ENCODE results near the gene AOC2. TPM values are rescaled to one million over a fixed set of nuclear protein-coding genes. Genes with fewer than 3 reads are reported as not detected.
A peak's percentile ranks its signal among the peaks of the same experiment; 100 is the strongest.

The AOC2 gene
- 1.5 TPM for polyA plus RNA-seq (ENCODE audit: insufficient read length)
- long read RNA-seq, donor 1, partial matches to known transcripts: 0 of 1 reads
- long read RNA-seq, donor 1, other reads (novel, unspliced or antisense): 0 of 1 reads
- long read RNA-seq, donor 2: 0 reads
- long read RNA-seq, donor 3: 0 reads
- long read RNA-seq, donor 4: 0 reads
- long read RNA-seq, donor 5: 0 reads
- long read RNA-seq, donor 6, partial matches to known transcripts: 0 of 1 reads
- long read RNA-seq, donor 6, other reads (novel, unspliced or antisense): 0 of 1 reads
- long read RNA-seq, donor 7: 0 reads
- long read RNA-seq, donor 8, partial matches to known transcripts: 0 of 1 reads
- long read RNA-seq, donor 8, other reads (novel, unspliced or antisense): 0 of 1 reads

- no peak for DNase-seq
Observed at GRCh38 chr17:42844271-42844670, at the start of gene AOC2. TSS of gene AOC2 (plus strand) at chr17:42844580. CDS start at chr17:42844627, 47 bp downstream.

- no peak for DNase-seq
Observed at GRCh38 chr17:42795061-42795460, 49.3 kb upstream of the AOC2 start.

GRCh38 chr17:42795465-42795864, 48.9 kb upstream of the AOC2 start:
- DNase-seq: no peak

- DNase-seq: no peak
Observed at GRCh38 chr17:42796066-42796758, 48.2 kb upstream of the AOC2 start.

GRCh38 chr17:42797067-42798007, 47.0 kb upstream of the AOC2 start:
- no peak for DNase-seq

- DNase-seq: no peak
Observed at GRCh38 chr17:42798011-42798382, 46.4 kb upstream of the AOC2 start.

- peak; percentile 83 for DNase-seq
Observed at GRCh38 chr17:42798383-42799380, 45.7 kb upstream of the AOC2 start, which contains the start of the genes CNTD1 and COA3. TSS of gene CNTD1 (plus strand) at chr17:42798861. CDS start at chr17:42799068, 207 bp downstream. TSS of gene COA3 (minus strand) at chr17:42798704. CDS start at chr17:42798681, 23 bp downstream.

- no peak for DNase-seq
Observed at GRCh38 chr17:42803074-42803883, 41.1 kb upstream of the AOC2 start.

- DNase-seq: no peak
Observed at GRCh38 chr17:42804918-42805367, 39.4 kb upstream of the AOC2 start.

- no peak for DNase-seq
Observed at GRCh38 chr17:42806249-42806648, 38.1 kb upstream of the AOC2 start.

GRCh38 chr17:42809250-42809649, 35.1 kb upstream of the AOC2 start:
- DNase-seq: no peak

GRCh38 chr17:42814633-42815399, 29.6 kb upstream of the AOC2 start:
- DNase-seq: no peak

GRCh38 chr17:42817866-42818265, 26.5 kb upstream of the AOC2 start:
- DNase-seq: no peak

GRCh38 chr17:42818379-42818778, 26.0 kb upstream of the AOC2 start:
- DNase-seq: no peak

GRCh38 chr17:42819939-42820535, 24.3 kb upstream of the AOC2 start:
- peak; percentile 43 for DNase-seq

- no peak for DNase-seq
Observed at GRCh38 chr17:42821176-42821575, 23.2 kb upstream of the AOC2 start.

- no peak for DNase-seq
Observed at GRCh38 chr17:42827472-42827871, 16.9 kb upstream of the AOC2 start.

- no peak for DNase-seq
Observed at GRCh38 chr17:42830971-42831370, 13.4 kb upstream of the AOC2 start.

Data from left kidney (tissue), 8 donors.